ENCODE measurements around the gene ARHGAP5.
"Not testable (repeated sequence)": the region's sequence is repeated elsewhere in the genome, so short reads cannot be mapped to it uniquely, and the experiment has no call there.

ARHGAP5 gene

DNA sequence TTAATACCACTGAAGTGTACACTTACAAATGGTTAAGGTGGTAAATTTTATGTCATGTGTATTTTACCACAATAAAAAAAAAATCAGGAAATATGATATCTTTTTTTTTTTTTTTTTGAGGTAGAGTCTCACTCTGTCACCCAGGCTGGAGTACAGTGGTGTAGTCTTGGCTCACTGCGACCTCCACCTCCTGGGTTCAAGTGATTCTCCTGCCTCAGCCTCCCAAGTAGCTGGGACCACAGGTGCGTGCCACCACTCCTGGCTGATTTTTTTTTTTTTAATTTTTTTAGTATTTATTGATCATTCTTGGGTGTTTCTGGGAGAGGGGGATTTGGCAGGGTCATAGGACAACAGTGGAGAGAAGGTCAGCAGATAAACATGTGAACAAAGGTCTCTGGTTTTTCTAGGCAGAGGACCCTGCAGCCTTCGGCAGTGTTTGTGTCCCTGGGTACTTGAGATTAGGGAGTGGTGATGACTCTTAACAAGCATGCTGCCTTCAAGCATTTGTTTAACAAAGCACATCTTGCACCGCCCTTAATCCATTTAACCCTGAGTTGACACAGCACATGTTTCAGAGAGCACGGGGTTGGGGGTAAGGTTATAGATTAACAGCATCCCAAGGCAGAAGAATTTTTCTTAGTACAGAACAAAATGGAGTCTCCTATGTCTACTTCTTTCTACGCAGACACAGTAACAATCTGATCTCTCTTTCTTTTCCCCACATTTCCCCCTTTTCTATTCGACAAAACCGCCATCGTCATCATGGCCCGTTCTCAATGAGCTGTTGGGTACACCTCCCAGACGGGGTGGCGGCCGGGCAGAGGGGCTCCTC, 50.0 kb downstream of the ARHGAP5 start:
- not testable (repeated sequence) for DNase-seq

DNA sequence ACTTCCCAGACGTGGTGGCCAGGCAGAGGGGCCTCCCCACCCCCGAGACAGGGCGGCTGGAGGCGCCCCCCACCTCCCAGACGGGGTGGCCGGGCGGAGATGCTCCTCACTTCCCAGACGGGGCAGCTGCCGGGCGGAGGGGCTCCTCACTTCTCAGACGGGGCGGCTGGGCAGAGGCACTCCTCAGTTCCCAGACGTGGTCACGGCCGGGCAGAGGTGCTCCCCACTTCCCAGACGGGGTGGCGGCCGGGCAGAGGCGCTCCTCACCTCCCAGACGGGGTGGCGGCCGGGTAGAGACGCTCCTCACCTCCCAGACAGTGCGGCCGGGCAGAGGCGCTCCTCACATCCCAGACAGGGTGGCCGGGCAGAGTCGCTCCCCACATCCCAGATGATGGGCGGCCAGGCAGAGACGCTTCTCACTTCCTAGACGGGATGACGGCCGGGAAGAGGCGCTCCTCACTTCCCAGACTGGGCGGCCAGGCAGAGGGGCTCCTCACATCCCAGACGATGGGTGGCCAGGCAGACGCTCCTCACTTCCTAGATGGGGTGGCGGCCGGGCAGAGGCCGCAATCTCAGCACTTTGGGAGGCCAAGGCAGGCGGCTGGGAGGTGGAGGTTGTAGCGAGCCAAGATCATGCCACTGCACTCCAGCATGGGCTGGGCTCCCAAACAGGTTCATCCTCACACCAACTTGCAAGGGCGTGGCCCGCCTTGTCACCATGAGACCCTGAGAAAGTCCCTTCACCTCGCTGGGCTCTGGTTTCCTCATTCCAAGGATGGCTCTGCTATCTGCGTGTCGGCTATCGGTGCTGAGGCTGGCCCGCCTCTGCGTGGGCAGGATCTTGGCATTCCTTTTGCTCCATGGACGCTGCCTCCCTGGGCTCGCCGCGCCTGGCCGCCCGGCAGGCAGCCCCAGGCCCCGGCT, 50.9 kb downstream of the ARHGAP5 start:
- DNase-seq = not testable (repeated sequence)

DNA sequence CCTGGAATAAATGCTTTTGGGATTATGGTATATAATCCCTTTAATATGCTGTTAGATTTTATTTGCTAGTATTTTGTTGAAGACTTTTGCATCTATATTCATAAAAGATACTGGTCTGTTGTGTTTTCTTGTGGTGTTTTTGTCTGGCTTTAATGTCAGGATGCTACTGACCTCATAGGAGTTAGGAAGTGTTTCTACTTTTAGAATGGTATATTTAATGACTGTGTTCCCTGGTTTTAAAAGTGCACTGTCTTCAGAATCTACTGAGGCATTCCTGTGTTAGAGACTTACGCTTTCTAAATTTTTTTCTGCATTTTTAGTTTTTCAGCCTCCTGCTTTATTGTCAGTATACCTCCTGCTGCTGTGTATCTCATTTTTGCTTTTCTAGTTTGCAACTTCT, 51.6 kb downstream of the ARHGAP5 start:
- DNase-seq = no peak

DNA sequence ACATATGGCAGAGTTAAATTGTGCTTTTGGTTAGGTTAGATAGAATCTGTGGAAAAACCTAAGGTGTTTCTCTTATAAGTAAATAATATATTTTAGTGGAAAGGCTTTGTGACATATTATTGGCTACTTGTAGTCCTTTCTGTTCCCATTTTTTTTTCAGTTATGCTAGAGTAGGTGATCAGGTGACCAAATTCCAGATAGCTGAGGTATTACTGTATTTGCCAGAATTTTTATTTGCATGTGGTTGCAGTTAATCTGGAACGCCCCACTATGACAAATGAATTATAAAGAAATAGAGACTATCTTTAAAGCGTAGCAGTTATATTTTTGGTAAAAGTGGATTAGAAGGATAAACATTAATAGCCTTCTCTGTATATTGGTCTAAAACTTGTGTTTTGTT, 52.0 kb downstream of the ARHGAP5 start:
- no peak for DNase-seq

DNA sequence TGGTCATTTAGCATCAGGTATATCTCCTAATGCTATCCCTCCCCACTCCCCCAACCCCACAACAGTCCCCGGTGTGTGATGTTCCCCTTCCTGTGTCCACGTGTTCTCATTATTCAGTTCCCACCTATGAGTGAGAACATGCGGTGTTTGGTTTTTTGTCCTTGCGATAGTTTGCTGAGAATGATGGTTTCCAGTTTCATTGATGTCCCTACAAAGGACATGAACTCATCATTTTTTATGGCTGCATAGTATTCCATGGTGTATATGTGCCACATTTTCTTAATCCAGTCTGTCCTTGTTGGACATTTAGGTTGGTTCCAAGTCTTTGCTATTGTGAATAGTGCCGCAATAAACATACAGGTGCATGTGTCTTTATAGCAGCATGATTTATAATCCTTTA, 54.6 kb downstream of the ARHGAP5 start:
- DNase-seq = not testable (repeated sequence)

DNA sequence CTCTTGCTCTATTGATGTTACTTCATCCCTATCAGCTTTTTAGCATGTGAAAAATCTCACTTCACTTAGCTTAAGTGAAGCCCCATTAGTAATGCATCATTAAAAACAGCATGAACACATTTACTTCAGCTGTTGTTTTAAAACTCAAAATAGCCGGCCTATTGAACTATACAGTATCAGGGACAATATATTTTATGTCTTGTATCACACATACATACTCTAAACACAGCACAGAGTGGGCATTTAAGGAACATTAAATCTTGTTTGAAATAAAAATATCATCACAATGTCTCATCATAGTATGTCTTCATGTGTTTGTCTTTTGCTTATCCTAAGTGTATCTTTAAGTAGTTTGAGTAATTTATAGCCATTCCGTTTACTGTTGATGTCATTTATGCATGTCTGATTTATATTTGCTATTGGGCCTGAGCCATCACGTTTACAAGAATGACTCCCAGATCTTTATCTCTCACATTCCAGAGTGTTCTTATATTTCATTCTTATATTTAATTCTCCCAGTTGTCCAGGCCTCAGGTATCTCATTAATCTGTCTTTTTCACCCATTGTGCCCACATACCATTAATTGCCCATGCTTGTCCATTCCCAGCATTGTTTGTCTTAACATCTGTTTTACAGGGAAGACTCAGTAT, 57.5 kb downstream of the ARHGAP5 start:
- DNase-seq = no peak

DNA sequence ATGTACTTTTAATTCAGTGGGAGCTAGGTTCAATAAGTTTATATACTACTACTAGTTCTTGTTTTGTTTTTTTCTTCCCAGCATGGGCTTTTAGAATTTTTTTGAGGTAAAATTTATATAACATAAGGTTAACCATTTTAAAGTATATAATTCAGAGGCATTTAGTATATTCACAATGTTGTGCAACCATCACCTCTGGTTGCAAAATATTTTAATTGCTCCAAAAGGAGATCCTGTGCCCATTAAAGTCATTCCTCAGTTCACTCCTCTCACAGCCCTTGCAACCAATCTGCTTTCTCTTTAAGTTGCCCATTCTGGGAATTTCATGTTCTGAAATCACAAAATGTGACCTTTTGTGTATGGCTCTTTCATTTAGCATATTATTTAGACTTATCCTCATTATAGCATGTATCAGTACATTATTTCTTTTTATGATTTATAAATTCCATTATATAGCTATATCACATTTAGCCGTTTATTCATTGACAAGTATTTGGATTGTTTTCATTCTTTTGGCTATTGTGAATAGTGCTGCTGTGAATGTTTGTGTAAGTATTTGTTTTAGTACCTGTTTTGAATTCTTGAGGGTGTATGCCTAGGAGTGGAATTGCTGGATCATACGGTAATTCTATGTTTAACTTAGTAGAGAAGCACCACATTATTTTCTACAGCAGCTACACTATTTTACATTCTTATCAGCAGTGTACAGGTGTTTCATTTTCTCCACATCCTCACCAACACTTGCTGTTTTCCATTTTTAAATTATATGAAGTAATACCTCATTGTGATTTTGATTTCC, 59.1 kb downstream of the ARHGAP5 start:
- no peak for DNase-seq

DNA sequence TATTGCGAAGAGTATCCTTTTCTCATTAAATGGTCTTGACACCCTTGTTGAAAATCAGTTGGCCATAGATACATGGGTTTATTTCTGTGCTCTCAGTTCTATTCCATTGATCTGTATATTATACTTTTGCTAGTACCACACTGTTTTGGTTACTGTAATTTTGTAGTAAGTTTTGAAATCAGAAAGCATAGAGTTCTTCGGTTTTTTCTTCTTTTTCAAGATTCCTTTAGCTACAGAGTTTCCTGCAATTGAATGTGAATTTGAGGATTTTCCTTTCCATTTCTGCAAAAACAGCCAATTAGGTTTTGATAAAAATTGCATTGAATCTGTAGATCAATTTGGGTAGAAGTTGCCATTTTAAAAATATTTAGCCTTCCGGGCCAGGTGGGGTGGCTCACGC, 60.2 kb downstream of the ARHGAP5 start:
- DNase-seq = no peak

DNA sequence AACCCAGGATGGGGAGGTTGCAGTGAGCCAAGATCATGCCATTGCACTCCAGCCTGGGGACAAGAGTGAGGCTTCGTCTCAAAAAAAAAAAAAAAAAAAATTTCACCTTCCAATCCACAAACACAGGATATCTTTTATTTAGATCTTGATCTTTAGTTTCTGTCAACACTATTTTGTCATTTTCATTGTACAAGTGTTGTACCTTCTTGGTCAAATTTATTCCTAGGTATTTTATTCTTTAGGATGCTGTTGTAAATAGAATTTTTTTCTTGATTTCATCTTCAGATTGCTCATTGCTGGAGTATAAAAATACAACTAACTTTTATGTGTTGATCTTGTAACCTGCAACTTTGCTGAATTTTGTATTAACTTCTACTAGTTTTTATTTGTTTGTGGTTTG, 60.8 kb downstream of the ARHGAP5 start:
- no peak for DNase-seq

DNA sequence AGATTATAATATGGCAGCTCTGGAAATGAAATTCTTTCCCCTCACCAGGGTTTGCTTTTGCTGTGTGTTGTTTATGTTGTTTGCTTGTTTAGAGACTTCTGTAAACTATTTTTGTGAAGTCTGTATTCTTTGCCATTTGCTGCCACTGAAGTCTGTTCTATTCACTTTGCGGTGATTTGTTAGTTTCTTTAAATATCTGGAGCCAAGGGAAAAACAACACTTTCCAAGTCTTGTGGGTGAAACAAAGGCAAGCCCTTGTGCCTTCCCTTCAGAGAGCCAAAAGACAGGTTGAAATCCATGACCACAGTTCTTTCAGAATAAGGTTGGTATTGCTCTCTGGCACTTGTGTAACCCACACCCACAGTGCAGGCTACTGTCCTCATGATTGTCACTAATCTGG, 65.2 kb downstream of the ARHGAP5 start:
- DNase-seq = no peak

DNA sequence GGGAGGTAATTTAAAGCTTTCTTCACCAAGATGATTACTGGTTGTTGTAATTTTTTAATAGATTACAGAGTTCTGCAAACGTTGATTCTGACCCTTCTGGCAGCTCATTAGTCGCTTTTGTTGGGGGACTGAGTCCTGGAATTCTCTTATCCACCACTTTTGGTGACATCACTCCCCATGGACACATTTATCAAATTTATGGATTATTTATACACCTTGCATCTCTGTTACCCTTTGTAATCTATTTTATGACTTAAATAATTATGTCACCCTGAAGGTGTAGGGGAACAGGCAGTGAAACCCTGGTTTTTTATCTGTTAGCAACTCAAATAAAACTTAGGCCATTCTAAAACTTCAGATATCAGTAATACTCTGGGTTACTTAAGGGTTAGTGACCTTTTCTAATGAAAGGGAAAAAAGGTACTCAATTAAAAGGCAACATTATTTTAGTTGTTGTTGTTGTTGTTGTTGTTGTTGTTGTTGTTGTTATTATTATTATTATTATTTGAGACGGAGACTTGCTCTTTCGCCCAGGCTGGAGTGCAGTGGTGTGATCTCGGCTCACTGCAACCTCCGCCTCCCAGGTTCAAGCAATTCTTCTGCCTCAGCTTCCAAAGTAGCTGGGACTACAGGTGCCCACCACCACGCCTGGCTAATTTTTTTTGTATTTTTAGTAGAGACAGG, 65.8 kb downstream of the ARHGAP5 start:
- DNase-seq = no peak

DNA sequence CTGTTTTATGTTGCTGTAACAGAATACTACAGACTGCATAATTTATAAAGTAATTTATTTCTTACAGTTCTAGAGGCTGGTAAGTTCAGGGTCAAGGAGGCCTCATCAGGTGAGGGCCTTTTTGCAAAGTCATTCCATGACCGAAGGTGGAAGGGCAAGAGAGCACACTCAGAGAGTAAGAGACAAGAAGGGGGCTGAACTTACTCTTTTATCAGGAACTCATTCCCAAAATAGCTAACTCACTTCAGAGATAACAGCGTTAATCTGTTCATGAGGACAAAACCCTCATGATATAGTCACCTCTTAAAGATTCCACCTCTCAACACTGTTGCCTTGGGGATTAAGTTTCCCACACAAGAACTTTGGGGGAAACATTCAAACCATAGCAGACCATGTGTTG, 73.3 kb downstream of the ARHGAP5 start:
- DNase-seq = no peak

DNA sequence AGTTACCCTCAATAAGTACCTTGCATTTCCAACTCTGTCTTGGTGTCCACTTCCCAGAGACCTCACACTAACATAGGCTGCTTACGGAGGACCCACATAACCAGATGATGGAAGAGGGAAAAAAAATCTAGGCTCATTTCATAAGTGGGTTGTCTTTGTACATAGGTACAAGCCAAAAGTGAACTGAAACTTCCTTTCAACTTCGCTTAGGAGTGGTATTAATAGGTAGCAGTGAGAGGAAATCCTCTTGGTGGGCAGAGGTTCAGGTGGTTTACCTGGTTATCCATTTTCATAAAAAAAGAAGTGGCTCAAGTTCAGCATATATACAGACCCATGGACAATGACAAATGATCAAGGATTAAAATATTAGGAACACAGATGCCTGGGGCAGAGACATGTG, 88.9 kb downstream of the ARHGAP5 start:
- no peak for DNase-seq

DNA sequence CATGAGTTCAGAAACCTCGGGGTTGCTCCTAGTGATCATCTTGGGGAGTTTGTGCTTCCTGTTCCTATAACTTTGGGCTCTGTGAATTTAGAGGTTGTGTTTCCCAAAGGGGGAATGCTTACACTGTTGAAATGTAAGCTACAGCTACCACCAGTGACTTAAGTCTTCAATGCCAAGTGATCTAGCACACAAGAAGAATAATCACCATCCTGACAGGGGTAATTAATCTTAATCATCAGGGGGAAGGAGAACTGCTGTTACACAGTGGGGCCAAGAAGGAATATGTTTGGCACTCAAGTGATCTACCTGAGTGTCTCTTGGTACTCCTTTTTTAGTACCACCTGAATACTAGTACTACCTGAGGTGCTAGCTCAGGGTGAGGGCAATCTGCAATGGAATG, 89.8 kb downstream of the ARHGAP5 start:
- no peak for DNase-seq

DNA sequence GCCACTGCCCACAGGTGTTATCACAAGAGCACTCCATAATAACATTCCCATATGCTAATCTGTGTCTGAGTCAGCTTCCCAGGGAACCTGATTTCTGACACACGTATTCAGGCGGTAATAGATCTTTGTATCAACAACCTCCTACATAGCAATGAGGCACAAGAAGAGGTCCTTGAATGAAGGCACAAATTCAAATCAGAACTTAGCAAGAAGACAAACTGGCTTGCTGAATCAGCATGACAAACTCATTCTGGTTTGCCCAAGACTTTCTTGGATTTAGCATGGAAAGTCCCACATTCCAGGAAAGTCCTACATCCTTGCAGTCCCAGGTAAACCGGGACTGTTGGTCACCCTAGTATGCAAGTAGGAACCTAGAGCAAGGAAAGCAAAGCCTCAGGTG, 90.8 kb downstream of the ARHGAP5 start:
- DNase-seq = no peak

DNA sequence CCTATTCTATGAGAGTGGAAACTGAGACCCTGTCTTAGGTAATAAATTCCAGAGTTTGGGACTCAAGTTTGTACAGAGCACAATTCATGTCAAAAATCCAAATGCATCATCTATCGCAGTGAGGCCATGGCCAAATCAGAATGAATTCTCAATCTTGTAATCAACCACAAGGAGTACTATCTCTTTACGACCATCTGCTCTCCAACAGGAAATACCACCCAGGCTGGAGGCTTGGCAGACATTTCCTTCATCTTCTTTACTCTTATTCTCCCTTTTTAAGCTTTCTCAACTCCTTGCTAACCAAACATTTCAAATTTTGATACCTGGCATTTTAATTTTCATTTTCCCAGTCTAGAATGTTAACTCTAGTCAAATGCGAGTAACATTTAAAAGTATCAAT, 92.1 kb downstream of the ARHGAP5 start:
- DNase-seq = no peak

DNA sequence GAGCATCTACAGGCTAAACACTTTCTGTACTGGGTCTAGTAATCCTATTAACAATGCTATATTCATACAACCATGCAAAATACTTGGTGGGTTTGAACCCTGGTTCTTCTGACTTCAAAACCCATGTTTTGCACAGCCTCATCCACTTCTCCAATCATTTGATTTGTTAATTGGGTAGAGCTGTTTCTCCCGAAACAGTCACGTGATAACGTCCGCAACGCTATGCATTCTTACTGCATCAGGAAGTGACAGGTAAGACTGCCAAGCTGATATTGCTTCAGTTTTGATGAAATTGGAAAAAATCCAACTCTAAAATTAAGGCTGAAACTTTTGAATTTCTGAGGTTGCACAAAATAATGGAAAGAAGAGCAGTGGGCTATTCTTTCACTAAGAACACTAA, 94.4 kb downstream of the ARHGAP5 start:
- DNase-seq = no peak

DNA sequence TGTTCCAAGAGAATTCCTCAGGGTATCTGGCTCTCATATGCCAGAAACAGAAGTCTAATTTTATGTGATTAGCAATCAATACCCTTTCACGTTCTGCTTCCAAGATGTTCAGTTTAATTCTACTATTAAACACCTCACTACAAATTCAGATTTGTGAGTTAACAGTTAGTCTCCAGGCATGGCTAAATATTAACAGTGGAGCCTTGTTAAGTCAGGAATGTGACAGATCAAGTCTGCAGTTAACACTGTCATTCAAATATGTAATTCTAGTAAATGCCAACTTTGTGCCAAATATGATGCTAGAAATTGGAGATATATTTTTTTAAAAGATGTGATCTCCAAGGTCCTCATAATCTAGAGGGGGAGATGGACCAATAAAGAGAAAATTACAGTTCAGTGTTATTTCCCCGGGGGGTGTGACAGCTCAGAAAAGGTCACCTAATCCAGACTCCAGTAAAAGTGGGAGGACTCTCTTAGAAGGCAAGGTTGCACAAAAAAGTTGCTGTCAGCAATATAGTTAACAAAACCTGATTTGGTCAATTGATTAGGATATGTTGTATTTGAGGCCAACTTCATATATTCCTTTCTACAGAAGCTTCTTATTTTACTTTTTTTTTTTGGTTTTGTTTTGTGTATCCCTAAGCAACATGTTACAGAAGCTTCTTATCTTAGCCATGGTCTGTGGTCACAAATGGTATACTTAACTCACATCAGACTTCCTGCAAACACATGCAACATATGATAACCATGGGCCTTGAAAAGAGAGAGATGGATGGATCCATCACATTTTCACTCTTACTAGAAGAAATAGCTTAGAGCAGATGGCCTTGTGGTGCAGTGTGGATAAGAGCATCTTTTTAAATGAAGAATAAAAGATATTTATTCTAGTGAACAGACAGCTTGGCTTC, 106.3 kb downstream of the ARHGAP5 start:
- DNase-seq = no peak

DNA sequence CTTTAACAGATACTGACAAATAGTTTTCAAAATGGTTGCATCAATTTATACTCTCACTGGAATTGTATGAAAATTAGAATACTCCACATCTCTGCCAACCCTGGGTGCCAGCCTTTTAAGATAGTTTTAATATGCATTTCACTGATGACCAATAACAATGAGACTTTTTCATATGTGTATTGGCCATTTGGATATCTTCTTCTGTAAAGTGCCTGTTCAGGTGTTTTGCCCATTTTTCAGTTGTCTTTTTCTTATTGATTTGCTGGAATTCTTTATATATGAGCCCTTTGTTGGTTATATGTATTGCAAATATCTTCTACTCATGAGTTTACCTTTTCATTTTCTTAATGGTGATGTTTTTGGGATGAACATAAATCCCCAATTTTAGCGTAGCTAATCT, 108.0 kb downstream of the ARHGAP5 start:
- no peak for DNase-seq

DNA sequence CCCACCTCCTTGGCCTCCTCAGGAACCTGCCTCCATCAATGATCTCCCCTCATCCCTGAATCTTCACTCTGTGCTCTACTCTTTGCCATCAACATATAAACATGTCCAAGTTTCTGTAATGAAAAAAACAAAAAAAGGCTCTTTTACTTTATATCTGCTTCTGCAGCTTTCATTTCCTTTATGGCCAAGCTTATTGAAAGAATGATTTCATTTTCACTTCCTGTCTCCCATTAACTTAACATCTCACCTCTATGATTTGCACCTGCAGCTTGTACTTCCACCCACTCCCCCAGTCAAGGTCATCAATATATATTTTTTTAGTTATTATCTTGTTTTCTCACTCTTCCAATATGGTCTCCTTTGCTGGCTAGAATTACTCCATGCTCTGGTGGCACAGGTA, 109.1 kb downstream of the ARHGAP5 start:
- no peak for DNase-seq

DNA sequence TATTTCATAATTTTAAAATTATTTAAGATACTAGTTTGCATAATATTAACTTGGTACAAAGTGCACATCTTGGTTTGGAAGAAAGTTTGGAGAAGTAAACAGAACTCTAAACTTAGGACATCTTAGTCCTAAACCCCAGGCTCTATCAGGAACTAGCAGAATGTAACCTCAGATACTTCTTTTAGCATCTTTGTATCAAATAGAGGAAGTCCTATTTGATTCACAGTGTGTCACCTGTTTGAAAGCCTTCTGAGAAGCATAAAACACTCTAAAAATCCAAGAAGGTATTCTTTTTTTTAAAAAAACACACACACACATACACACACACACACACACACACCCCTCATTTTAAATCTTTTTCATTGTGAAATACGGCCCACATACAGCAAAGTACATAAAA, 112.7 kb downstream of the ARHGAP5 start:
- DNase-seq = no peak
